Loucy (cell line): Measurements from ENCODE around the gene SLIT1.

Experiments used
- H2AFZ ChIP-seq: fragments of 200-600 bp; sonication (generic); 2 replicates; pipeline ENCODE4 v1.6.0; 2016; ENCODE audit warnings: antibody characterized with exemption, mild to moderate bottlenecking, low read length, moderate library complexity
- H3F3A ChIP-seq: fragments of 200-600 bp; 2 replicates; pipeline ENCODE4 v1.6.0; 2016; ENCODE audit warnings: antibody characterized with exemption, low read depth, mild to moderate bottlenecking
- H3K27me3 ChIP-seq: fragments of 200-600 bp; sonication (generic); 2 replicates; pipeline ENCODE4 v1.6.1; 2014; ENCODE audit warnings: low read length, mild to moderate bottlenecking; ENCODE audit not compliant: insufficient read depth, poor library complexity, severe bottlenecking
- H3K36me3 ChIP-seq: fragments of 200-600 bp; sonication (generic); 2 replicates; pipeline ENCODE4 v1.6.1; 2016; ENCODE audit warnings: low read length; ENCODE audit not compliant: insufficient read depth
- H3K4me1 ChIP-seq: fragments of 200-600 bp; sonication (generic); 2 replicates; pipeline ENCODE4 v1.5.1; 2014; ENCODE audit warnings: low read length, mild to moderate bottlenecking; ENCODE audit not compliant: insufficient read depth, poor library complexity, severe bottlenecking
- H3K4me2 ChIP-seq: fragments of 200-600 bp; sonication (generic); 2 replicates; pipeline ENCODE4 v1.6.0; 2014; ENCODE audit warnings: antibody characterized with exemption, low read length, low read depth, mild to moderate bottlenecking; ENCODE audit not compliant: poor library complexity, severe bottlenecking
- H3K4me3 ChIP-seq: fragments of 200-600 bp; sonication (generic); 2 replicates; pipeline ENCODE4 v1.5.1; 2014; ENCODE audit warnings: low read length, mild to moderate bottlenecking, mixed read lengths; ENCODE audit not compliant: poor library complexity, severe bottlenecking
- H3K79me2 ChIP-seq: fragments of 200-600 bp; sonication (generic); 2 replicates; pipeline ENCODE4 v1.6.1; 2014; ENCODE audit warnings: low read length; ENCODE audit not compliant: insufficient read depth
- H3K9ac ChIP-seq: fragments of 200-600 bp; sonication (generic); 2 replicates; pipeline ENCODE4 v1.6.0; 2014; ENCODE audit warnings: mild to moderate bottlenecking, low read depth, low read length, moderate library complexity; ENCODE audit not compliant: poor library complexity, severe bottlenecking
- H3K9me2 ChIP-seq: fragments of 200-600 bp; sonication (generic); replicated peaks from 2 replicates; pipeline ENCODE4 v1.6.1; 2016; ENCODE audit warnings: low read depth, low read length, mixed read lengths
- H3K9me3 ChIP-seq: fragments of 200-600 bp; sonication (generic); 2 replicates; pipeline ENCODE4 v1.6.1; 2014; ENCODE audit warnings: mild to moderate bottlenecking, antibody characterized with exemption, low read length, low read depth; ENCODE audit not compliant: insufficient read depth
- H4K20me1 ChIP-seq: fragments of 200-600 bp; sonication (generic); 2 replicates; pipeline ENCODE4 v1.6.0; 2014; ENCODE audit warnings: antibody characterized with exemption, low read length, mild to moderate bottlenecking; ENCODE audit not compliant: insufficient read depth, poor library complexity, severe bottlenecking
- CTCF ChIP-seq: fragments of 200-600 bp; sonication (generic); conservative IDR thresholded peaks from 2 replicates; pipeline ENCODE4 v1.5.1; 2014; ENCODE audit warnings: mild to moderate bottlenecking, antibody characterized with exemption, low read length
- EZH2phosphoT487 ChIP-seq: fragments of 200-600 bp; IDR thresholded peaks from 2 replicates; pipeline ENCODE4 v1.6.1; 2018; ENCODE audit warnings: antibody characterized with exemption, mild to moderate bottlenecking, moderate library complexity, borderline replicate concordance

SLIT1 gene

DNA sequence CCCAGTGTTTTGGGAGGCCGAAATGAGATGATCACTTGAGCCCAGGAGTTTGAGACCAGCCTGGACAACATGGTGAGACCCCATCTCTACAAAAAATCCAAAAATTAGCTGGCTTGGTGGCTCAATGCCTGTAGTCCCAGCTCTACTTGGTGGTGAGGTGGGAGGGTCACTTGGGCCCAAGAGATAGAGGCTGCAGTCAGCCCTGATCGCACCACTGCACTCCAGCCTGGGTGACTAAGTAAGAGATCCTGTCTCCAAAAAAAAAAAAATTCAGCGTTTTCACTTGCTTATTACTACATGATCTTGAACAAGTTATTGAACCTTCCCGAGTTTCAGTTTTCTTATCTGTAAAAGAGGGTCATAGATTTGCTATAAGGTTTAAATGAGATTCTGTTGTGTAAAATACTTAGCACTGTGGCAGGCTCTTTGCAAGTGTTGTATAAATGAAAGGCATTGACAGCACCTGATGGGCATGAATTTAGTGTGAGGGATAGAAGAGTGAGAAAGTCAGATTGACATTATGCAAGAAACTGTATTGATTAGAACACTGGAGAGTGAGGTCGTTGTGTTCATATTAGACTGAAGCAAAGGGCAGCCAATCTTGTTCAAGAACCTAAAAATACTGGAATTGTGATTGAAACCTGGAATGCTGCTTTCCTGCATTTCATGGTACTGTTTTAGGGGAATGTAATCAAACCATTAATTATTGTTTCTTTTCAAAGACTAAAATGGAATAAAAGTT lies 216.9 kb downstream of the SLIT1 start:
- Histone ChIP-seq H2AFZ (no peak overlapping the region), H3K27me3 (no peaks in the 10 kb centered on the region), H3K4me2 (no peak overlapping the region), H3F3A (no peaks in the 10 kb centered on the region), H3K9me2 (no peaks in the 10 kb centered on the region), H3K79me2 (no peaks in the 10 kb centered on the region), H3K4me3 (no peak overlapping the region), H3K9me3 (no peaks in the 10 kb centered on the region), H3K4me1 (peaks cover 15% of the 10 kb centered on the region), H3K36me3 (no peaks in the 10 kb centered on the region), H4K20me1 (no peaks in the 10 kb centered on the region), H3K9ac (no peak overlapping the region)
- TF ChIP-seq EZH2phosphoT487 (no peak), CTCF (no peak)

DNA sequence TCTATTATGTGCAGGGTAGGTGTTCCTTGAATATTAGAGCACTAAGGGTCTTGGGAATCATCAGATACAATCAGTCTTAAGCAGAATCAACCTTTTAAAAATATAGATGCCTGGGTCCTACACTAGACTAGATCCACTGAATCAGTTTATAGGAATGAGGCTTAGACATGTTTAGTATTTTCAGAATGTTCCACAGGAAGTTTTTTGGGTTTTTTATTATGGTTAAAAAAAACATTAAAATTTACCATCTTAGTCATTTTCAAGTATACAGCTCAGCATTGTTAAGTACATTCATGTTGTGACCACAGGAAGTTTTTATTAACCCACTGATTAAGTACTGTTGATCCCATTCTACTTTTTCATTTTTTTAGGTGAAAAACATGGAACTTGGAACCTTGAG lies 217.9 kb downstream of the SLIT1 start:
- Histone ChIP-seq H3K4me1 (peaks cover 11% of the 10 kb centered on the region), H3K79me2 (no peaks in the 10 kb centered on the region), H3K9ac (no peak overlapping the region), H3F3A (no peaks in the 10 kb centered on the region), H3K27me3 (no peaks in the 10 kb centered on the region), H3K4me2 (no peak overlapping the region), H3K36me3 (no peaks in the 10 kb centered on the region), H4K20me1 (no peaks in the 10 kb centered on the region), H3K4me3 (no peak overlapping the region), H3K9me3 (no peaks in the 10 kb centered on the region), H3K9me2 (no peaks in the 10 kb centered on the region), H2AFZ (no peak overlapping the region)
- TF ChIP-seq EZH2phosphoT487 (no peak), CTCF (no peak)

DNA sequence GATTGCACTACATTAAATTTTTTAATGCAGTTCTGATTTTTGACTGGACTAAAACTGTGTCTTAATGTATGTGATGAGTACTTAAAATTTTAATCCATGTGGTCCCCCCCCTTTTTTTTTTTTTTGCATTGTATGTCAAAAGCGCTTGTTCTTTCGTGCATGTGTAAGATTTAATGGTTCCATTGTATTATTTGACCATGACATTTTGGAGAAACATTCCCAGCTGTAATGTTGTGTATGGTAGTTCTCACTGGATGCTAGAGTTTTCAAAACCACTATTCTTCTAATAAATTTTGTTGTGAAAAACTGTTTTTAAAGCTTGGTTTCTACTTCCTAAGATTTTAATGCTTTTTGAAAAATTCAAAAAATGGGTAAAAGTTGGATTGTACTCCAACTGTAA lies 221.6 kb downstream of the SLIT1 start:
- Histone ChIP-seq H4K20me1 (no peaks in the 10 kb centered on the region), H3K4me3 (no peak overlapping the region), H3K9ac (no peak overlapping the region), H3K4me1 (no peaks in the 10 kb centered on the region), H3K79me2 (no peaks in the 10 kb centered on the region), H3F3A (no peaks in the 10 kb centered on the region), H3K27me3 (no peaks in the 10 kb centered on the region), H3K9me2 (no peaks in the 10 kb centered on the region), H3K4me2 (no peak overlapping the region), H3K9me3 (no peaks in the 10 kb centered on the region), H3K36me3 (peaks cover 9% of the 10 kb centered on the region; the same call in 1 of the 2 replicates), H2AFZ (no peak overlapping the region)
- no peak for TF ChIP-seq CTCF
- TF ChIP-seq EZH2phosphoT487 = no peak
